NCI-H2196 treated with DMSO at 0.1 percent for 48 hours (cell line): ENCODE results near the gene NR1H4.
A peak's percentile ranks its signal among the peaks of the same experiment; 100 is the strongest.
"Not testable (repeated sequence)": the region's sequence is repeated elsewhere in the genome, so short reads cannot be mapped to it uniquely, and the experiment has no call there.

Experiments
- DNase-seq: peaks from one replicate; lab custom pipeline; 2025; ENCODE audit not compliant: unreplicated experiment; lab: John Stamatoyannopoulos, UW

Gene NR1H4

DNA sequence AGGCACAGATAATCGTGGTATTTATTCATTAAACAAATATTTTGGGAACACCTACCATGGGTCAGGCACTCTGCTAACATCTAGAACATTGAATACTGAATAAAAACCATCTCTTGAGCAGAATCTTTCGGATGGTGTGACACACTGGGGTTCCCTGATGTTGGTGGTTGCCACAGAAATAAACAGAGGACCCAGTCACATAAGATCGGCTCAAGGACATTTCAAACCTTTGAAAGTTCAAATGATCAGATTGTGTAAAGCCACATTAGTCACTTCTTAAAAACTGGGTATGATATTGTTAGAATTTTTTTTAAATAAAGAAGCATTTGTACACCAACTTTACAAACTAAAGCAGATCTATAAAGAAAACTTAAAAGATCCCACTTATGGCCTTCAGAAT, 39.0 kb downstream of the NR1H4 start:
- DNase-seq: no peak

DNA sequence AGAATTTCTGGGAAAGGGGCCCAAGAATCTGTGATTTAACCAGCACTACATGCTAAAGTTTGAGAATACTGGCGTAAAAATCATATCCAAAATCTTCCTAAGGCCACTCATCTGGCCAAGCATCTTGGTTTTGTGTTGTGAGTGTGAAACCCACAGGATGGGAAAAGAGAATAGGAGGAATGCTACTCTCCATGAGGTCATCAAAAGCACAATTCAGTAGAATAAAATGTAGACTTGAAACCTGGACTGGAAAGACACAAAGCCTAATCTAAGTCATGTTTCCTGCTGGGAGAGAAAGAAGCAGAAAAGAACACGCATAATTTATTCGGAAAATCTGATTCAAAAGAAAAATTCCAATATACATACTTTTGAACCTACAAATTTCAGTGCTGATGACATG, 42.3 kb downstream of the NR1H4 start:
- DNase-seq: no peak

DNA sequence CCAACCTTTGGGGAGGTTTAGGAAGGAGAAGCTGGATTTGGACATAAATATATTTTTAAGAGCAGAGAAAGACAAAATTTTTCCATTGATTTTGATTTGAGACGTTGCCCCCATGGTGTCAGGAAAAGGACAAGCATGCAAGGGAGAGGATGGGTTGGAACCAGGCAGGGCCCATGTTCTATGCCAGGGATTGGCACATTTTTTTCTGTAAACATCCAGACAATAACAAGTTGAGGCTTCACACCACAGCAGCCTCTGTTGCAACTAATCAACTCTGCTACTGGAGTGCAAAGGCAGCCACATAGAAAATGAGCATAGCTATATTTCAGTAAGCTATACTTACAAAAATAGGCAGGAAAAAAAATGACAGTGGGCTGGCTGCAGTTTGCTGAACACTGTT, 44.7 kb downstream of the NR1H4 start:
- no peak for DNase-seq

DNA sequence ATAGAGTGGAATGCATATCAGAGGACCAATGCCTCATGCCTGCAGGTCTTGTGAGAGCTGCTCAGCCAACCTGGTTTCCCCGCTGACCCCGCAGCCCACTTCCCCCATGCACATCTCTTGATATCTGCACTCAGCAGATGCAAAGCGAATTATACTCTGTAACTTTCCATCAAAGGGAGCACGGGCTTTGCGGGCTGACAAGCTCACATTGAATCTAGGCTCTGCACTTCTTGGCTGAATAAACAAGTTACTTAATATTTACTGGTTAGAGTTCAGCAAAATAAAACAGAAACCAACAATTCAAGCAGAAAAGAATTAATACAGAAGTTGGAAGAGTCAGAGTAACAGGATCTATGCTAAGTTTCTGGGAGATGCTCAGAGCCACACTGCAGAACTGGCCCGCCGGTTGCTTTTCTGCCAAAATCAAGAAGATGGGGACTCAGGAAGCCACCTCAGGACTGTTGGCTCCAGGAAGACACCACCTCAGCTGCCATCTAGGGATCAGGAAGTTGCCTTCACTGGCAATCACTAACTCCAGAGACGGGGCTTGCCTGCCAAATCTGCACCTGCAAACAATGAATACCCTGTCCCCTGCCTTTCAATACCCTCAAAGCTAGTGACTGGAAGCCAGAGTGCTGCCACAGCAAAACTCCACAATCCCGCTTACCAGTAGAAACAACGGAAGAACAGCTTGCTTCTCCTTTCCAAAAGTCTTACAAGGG, 46.5 kb downstream of the NR1H4 start:
- DNase-seq: no peak

DNA sequence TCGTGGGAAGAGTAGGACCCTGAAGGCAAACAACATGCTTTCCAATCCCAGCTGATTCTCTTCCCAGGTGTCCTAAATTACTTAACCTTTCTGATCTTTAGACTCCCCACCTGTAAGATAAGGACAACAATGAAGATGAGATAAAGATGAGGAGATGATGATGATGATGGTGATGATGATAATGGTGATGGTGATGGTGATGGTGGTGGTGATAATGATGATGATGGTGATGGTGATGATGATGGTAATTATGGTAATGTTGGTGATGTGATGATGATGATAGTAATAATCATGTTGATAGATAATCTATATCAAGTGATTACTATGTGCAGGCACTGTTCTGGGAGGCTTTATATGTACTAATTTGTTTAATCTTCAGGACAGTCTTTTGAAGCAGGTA, 48.3 kb downstream of the NR1H4 start:
- DNase-seq: no peak

DNA sequence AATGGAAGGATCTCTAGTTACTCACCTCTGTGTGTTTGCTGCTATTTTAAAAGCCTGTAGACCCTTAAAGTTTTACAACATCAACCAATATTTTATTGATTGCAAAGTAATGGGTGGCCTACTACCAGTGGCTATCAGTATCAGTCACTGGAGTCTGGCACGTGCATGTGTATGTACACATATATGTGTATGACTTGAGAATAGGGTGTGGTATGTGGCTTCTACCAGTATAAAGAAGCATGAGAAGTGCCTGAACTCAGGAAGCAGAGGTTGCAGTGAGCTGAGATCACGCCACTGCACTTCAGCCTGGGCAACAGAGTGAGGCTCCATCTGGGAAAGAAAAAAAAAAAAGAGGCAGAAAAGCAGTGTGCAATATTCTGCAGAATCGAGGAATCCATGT, 54.4 kb downstream of the NR1H4 start:
- no peak for DNase-seq

DNA sequence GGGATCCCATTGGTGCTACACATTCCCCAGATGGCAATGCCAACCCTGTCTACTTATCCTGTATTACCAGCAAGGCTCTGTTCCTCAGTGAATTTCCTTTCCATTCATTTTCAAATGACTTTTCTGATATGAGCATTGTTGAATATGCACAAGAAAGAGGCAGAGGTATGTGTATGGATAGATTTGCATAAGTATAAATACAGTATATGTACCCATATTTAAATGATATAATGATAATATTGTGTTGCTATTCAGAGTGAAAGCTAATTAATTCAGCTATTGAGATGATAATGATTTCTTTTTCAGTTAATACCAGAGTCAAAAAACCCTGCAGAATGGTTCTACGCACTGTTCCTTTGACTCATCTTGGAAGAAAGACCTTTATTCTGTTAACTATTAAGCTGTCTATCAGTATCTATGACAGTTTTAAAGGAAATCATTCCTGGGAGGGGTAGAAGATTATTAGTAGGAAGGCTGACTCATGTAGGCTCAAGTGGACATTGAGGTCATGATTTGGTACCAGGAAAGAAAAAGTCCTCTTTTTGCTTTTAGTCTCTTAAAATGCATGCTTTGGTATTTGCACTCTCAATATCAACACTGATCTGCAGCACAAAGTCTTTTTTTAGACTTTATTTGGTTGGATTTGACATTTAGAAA, 54.9 kb downstream of the NR1H4 start:
- no peak for DNase-seq

DNA sequence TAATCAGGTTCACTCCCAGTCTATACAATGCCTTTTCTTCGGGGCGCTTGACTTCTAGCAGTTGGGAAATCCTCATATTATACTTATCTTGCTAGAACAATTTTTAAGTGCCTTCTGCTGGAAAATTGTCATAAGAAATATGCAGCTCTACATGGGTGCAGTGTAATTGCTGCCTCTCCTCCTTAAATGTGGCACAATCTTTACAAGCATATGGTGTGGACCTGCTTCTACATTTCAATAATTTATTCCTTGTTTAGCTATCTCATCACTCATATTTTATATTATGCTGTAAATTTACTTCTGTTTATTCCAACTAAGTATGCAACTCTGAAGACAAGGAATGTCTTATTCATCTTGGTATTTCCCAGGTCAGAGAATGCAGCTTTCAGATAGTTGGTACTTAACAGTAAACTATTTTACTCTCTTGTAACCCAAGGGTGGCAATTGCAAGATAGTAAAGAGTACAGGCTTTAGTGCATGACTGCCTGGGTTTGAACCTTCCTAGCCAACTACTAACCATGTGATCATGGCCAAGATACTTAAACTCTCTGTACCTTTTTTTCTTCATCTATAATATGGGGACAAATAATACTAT, 56.2 kb downstream of the NR1H4 start:
- DNase-seq: no peak

DNA sequence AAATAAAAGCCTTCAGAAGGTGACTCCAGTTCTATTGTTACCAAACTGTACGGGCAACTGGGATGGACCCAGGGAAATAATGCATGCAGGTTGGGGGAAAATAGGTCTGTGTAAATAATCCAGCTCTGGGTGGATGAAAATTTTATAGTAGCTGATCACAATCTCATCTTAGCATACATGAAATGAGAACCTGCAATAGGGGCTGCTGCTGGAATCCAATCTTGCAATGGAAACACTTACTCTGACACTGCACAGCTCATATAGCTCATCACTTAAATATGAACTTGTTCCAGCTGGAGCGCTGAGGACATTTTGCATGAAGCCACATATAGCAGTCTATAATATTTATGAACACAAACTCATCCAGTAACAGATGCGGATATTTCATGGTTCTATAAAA, 59.7 kb downstream of the NR1H4 start:
- DNase-seq: no peak

DNA sequence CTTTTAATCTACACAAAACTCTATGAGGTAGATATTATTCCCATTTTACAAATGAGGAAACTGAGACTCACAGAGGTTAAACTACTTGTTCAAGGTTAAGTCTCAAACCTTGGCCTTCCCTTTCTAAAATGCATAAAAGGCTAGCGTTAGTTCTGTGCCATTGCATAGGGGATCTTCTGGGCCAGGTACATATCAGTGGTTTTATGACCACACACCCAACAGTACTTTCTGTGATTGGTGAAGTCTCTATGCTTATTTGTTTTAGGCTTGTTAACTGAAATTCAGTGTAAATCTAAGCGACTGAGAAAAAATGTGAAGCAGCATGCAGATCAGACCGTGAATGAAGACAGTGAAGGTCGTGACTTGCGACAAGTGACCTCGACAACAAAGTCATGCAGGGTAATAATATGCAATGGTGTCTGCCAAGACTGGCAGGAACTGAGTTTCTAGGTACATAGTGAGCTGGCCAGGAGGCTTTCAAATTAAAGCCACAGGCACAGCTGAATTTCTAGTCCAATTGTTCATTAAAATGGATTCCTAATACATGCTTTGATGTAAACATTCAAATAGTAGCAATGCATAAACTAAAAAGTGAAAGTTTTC, 61.1 kb downstream of the NR1H4 start:
- no peak for DNase-seq

DNA sequence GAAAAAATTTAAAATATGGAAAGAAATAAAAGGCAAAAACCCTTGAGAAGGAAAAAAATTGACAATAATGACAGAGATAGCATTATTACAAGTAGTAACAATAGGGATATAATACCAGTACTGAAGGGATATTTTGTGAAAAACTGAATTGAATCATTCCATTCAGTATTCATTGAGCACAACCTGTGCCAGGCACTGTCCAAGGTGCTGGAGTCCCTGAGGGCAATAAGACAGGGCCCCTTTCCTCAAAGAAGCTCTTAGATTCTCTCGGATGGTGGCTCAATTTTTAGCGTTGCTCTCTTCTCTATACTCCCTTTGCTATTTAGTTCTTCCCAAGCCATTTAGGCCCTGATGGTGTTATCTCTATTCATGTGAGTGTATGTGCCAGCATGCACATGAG, 65.5 kb downstream of the NR1H4 start:
- no peak for DNase-seq

DNA sequence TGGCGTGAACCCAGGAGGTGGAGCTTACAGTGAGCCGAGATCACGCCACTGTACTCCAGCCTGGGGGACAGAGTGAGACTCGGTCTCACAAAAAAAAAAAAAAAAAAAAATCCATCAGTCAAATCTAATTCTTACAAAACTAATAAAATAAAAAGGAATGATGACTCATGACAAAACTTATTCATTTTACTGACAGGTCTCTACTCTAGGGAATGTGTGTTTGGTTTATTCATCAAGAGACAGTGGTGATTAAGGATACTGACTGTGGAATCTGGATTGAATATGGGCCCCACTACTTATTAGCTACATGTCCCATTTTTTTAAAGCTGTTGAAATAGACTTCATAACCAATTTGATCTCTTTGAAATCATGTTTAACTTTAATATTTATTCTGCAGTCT, 70.5 kb downstream of the NR1H4 start:
- no peak for DNase-seq

DNA sequence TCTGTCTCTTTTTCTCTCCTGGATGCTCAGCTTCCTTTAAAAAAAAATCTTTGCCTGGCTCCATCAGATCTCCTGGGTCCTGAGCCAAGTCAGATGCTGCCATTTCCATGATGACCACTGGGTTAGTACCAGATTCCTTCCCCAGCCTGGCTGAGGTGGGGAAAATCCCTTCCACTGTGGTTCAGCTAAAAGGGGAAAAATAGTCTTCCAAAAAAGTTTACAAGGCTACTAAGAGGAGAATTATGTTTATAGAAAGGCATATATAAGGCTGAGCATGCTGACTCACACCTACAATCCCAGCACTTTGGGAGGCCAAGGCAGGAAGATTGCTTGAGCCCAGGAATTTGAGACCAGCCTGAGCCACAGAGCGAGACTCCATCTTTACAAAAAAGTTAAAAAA, 71.4 kb downstream of the NR1H4 start:
- no peak for DNase-seq

DNA sequence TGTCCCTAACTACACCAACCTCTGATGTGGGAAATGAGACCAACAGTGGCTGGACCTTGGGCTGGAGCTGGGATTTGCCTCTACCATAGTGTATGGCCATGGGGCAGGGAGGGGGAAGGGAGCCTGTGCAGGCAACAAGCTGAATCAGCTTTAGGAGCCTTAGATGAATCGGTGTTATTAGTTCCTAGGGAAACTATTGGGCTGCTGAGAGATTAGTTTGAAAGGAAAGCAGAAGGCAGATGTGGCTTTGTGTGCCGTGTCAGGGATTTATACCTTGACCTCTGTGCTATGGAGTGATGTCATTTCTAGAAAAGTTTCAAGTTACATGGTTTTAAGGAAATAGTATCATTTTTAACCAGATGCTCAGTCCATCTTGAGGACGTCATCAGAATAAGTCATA, 80.3 kb downstream of the NR1H4 start:
- no peak for DNase-seq

DNA sequence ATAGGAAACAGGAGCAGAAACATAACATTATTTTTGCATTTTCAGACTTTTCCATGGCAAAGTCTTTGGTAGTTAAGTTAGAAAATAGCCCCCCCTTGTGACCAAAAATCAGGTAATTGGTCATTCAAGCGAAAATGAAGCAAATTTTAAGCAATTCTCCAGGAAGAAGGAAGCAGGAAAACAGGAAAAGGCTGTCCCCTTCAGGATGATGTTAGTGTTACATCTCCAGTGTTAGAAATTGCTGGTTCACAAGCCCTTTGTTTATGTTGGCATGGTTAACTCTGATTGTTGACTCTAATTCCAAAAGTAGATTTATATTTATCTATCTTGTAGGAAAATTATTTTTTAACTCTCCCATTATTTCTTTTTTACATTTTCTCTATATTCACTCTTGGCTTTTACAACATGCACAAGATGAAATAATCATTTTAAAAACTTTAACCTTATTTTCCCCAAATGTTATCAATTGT, 81.0 kb downstream of the NR1H4 start:
- peak; percentile 67 for DNase-seq

DNA sequence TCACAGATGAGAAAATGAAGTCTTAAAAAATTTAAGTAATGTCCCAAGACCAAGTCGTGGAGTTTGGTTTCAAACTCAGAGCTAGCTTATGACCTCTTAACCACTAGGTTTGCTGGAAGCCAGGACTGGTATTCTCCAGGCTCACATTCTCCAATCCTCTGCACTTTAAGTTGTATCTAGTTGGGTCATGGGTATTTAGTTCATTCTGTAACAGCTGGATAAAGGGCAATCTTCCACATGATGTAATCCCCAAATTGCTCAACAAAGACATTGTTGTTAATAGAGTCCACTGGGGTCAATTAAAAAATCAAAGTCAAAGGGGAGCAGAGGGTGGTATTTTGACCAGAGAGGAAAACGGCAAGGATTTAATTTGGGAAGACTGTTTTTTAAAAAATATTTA, 82.1 kb downstream of the NR1H4 start:
- no peak for DNase-seq

DNA sequence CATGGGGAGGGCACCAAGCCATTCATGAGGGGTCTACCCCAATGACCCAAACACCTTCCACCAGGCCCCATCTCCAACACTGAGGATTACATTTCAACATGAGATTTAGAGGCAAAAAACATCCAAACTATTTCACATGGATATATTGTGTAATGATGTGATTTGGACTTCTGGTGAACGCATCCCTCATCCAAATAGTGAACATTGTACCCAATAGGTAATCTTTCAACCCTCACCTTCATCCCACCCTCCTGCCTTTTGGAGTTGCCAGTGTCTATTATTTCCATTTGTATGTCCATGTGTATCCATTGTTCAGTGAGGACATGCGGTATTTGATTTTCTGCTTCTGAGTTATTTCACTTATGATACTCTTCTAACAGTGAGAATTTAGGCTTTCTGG, 83.7 kb downstream of the NR1H4 start:
- DNase-seq: no peak

DNA sequence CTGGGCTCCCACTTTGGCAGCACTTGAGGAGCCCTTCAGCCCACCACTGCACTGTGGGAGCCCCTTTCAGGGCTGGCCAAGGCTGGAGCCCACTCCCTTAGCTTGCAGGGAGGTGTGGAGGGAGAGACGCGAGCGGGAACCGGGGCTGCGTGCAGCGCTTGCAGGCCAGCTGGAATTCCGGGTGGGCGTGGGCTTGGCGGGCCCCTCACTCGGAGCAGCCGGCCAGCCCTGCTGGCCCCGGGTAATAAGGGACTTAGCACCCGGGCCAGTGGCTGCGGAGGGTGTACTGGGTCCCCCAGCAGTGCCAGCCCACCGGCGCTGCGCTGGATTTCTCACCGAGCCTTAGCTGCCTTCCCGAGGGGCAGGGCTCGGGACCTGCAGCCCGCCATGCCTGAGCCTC, 85.6 kb downstream of the NR1H4 start:
- DNase-seq: not testable (repeated sequence)

DNA sequence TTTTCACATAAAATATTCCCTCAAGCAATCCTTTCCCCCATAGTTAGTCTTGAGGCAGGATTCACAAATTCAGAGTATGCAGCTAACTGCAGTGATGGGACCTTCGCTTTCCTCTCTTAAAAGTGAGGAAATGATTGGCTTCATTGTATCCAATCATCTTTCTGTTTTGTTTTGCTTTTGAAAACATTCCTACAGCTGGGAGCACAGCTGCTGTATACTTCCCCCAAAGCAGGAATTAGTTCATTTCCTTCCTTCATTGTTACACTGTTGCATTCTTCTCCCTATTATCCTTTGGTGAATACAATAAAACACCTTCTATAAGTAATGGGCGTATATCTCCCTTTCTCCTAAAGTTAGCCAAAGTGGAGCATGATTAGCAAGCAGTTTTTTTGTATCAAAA, 90.4 kb downstream of the NR1H4 start:
- no peak for DNase-seq

DNA sequence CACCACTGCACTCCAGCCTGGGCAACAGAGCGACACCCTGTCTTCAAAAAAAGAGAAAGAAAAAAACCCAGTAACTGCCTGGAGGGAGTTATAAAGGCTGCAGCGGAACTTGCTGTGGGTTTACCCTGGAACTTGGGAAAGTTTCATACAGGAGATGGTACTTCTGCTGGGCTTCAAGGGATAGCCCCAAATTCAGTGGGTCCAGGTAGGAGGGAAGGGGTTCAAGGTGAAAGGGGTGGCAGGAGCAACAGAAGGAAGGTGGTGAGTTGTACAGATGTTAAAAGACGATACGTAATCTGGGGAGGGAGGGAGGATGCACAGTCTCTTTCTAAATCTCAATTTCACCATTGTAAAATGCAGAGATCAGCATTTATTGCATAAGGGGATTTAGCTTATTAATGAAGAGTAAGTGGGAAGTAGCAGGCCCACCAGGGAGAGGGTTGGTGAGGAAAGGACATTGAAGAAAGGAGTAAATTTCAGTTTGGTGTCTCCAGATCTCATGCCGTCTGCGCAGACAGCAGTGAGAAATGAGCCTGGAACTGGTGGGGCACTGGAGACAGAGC, 91.3 kb downstream of the NR1H4 start:
- no peak for DNase-seq

DNA sequence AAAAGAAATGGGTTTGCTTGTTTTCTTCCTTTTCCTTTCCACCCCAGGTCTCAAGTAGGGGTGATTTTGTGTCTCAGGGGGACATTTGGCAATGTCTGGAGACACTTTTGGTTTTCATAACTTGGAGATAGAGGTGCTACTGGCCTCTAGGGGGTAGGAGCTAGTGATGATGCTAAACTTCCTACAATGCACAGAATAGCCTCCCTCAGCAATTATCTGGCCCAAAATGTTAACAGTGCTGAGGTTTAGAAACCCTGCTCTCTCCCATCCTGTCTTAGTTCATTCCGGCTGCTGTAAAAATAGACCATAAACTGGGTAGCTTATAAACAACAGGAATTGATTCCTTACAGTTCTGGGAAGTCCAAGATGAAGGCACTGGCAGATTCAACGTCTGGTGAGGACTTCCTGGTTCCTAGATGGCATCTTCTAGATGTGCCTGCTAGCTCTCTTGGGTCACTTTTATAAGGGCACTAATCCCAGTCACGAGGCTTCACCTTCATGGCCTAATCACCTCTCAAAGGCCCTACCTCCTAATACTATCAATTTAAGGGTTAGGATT, 92.4 kb downstream of the NR1H4 start:
- DNase-seq: no peak
